GM18505 (cell line): ENCODE data around the gene MTRF1.
A peak's percentile ranks its signal among the peaks of the same experiment; 100 is the strongest.

Experiments
- ATAC-seq: cut with Tn5 transposase; IDR thresholded peaks from one replicate; pipeline ENCODE4 v1.9.1; 2021; ENCODE audit not compliant: unreplicated experiment
- POLR2A ChIP-seq: IDR thresholded peaks from 4 replicates; pipeline ENCODE4 v1.6.1; 2011; ENCODE audit warnings: borderline replicate concordance; ENCODE audit not compliant: insufficient read depth, insufficient read length; ENCODE audit errors: extremely low read depth

The MTRF1 gene, protein sequence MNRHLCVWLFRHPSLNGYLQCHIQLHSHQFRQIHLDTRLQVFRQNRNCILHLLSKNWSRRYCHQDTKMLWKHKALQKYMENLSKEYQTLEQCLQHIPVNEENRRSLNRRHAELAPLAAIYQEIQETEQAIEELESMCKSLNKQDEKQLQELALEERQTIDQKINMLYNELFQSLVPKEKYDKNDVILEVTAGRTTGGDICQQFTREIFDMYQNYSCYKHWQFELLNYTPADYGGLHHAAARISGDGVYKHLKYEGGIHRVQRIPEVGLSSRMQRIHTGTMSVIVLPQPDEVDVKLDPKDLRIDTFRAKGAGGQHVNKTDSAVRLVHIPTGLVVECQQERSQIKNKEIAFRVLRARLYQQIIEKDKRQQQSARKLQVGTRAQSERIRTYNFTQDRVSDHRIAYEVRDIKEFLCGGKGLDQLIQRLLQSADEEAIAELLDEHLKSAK

DNA sequence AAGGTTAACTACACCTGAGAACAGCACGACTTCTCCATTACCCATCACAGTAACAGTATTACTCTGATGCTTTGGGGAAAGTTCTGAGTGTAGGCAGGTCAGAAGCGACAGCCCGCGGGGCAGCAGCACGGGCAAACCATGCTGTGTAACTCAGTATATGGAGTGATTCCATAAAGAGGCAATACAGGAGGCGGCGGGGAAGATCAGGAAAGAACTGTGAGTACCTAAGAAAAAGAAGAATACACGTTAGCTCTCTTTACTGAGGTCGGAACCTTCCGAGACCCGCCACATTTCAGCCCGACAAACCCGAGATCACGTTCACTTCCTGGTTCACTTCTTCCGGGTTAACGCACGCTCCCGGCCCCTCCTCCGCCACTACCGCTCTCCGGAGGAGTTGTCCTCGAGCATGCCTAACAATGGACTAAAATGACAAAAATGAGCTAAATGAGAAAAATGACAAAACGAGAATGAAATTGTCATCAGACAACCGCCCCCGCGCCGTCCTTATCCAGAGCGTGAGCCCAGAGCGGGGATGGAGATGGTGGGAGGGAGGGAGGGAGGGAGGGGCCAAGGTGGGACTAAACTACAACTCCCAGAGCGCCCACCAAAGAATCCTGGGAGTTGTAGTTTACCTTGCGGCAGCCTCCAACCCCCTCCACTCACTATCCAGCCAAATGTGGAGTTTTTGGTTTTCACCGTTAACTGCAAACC is at the start of gene MTRF1:
Gene MTRF1, minus strand, starts transcription at position 316 of the 711 bp plus-strand sequence. CDS start 2,669 bp downstream, outside the sequence.
- peak; percentile 93 for ATAC-seq
- TF ChIP-seq POLR2A = peak; percentile 76

DNA sequence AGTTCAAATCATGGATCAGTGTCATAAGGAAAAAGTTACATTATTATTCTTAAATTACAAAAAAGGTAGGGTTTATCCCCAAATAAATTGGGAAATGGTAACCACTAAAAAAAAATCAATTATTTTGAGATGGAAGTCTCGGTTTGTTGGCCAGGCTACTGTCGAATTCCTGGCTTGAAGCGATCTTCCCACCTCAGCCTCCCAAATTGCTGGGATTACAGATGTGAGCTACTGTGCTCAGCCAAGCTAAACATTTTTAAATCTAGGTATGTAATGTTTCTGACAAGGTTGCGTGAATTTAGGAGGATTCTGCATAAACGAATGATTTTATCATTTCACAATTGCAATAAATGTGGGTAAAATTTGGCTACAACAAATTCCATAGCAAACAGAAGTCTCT is 49.7 kb upstream of the MTRF1 start:
- no peak for TF ChIP-seq POLR2A
- ATAC-seq = no peak

DNA sequence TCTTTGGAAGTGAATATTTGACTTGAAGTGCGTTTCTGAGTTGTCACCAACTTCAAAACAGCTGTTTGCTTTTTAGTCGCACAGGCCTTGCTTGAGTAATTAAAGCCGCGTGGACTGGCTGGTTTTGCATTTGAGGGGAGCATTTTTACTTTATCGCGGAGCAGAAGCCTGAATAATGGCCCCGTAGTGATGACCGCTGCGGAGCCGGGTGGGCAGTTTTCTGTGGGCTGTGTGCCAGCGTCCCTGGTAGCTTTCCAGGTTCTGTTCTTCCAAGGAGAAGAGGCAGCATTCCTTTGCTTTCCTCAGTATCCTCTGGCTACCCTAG is 48.8 kb upstream of the MTRF1 start:
- no peak for ATAC-seq
- TF ChIP-seq POLR2A = no peak

DNA sequence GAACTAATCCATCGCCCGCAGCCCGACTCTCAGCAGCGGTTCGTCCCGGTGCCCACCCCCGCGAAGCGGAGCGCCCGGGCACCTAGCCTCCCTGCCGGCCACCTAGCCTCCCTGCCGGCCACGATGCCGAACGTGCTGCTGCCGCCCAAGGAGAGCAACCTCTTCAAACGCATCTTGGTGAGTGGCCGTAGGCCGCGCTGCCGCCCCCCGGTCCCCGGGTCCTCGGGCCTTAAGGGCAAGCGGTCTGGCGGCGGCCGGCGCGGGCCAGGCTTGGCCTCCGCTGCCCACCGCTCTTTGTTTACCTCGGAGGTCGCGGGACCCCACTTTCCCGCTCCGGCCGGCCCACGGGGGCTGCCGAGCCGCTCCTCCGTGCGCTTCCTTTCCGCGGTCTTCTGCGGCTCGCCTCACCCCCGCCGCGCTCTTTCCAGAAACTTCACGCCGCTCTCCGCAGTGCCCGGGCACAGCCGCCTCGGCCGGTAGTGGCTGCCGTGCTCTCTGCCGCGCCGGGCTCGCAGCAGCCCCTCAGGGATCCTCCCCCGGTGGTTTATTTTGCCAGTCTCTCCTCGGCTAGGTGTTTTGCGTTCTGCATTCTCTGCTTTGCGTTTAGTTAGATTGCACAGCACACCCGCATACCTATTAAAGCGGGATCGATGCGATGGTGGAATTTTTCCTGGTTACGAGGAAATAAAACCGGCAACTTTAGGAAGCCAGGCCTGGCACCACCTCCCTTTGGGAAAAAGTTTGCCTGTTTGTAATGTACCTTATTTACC is 48.2 kb upstream of the MTRF1 start:
- peak; percentile 45 for ATAC-seq
- TF ChIP-seq POLR2A = no peak

DNA sequence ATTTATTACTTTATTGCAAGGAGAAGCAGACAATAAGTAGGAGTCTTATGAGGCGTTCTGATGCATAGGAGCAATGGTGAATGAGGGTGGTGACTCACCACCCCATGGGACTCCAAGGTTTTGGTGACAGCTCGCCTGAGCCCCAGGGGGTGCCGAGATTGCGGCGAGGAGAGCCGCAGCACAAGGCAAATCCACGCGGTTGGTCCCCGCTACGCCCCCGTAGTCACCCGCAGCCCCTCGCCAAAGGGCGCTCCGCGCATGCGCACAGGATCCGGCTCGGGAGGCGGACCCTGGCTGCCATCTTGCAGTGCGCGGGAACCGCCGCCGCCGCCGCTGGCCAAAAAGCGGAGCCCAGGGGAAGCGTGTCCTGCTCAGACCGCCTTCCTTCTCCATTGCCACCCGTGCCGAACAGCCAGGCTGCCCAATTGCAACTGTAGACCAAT is 47.6 kb upstream of the MTRF1 start, which contains the start of gene NAA16:
Gene NAA16, plus strand, starts transcription at position 305 of the 443 bp plus-strand sequence. CDS start 262 bp downstream, outside the sequence.
- ATAC-seq = peak; percentile 68
- peak; percentile 69 for TF ChIP-seq POLR2A

GRCh38 chr13:41307884-41308640 is 44.7 kb upstream of the MTRF1 start:
- no peak for TF ChIP-seq POLR2A
- ATAC-seq = no peak

DNA sequence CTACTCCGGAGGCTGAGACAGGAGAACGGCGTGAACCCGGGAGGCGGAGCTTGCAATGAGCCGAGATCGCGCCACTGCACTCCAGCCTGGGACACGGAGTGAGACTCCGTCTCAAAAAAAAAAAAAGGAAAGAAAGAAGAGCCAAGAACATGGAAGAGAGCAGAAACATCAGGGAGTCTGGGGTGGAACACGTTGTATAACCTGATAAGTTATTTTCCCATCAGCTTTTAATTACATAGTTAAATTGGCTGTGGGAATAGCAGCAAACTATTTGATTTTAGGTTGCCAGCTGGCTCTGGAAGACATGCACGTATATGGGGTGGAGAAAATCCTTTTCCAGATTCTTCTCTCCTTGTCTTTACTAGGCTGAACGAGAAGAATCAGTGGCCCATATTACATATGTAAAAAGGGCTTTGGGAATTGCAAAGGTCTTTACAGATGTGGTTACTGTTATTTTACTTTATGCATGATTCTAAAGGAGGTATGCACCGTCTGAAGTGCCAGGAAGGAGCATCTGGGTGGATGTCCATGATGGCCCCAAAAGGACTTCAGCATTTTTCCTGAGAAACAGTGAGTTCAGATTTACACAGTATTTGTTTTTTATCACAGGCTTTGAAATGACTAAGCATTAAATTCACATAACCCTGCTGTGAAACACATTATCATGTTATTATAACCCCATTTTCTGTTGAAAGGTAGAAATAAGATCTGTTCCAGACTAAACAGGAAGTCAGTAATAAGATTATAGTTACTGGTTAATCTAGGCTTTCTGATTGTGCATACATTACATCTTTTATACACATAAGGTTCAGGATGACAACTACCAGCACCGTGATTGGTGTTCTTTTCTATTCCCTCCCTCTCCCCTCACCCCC is 43.1 kb upstream of the MTRF1 start:
- TF ChIP-seq POLR2A = no peak
- no peak for ATAC-seq

DNA sequence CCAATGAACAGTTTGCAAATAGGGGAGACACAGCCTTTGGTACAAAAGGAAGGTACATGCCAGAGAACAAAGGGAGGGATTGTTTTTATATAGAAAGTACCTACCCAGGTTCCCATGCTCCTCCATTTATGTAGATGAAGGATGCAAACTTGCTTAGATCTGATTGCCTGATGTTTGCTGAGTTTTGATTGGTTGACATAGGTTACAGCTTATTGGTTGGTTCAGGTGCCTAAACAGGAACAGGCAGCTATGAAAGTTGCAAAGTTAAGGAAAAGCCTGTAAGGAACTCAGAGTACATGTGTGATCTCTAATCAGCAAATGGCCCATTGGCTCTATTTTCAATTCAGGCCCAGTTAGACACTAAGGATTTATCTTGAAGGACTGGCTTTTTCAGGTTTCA is 41.2 kb upstream of the MTRF1 start:
- ATAC-seq = no peak
- no peak for TF ChIP-seq POLR2A

DNA sequence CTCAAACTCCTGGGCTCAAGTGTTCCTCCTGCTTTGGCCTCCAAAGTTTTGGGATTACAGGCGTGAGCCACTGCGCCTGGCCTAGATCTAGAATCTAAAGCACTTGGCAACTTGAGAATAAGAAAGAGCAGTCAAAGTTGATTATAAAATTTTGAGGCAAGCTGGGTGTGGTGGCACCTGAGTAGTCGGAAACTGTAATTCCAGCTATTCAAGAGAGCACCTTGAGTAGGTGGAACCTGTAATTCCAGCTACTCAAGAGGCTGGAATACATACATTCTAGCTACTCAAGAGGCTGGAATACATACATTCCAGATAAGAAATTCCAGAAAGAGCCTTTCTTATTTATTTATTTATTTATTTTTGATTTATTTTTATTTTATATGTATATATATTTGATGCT is 39.4 kb upstream of the MTRF1 start:
- no peak for TF ChIP-seq POLR2A
- ATAC-seq = no peak

DNA sequence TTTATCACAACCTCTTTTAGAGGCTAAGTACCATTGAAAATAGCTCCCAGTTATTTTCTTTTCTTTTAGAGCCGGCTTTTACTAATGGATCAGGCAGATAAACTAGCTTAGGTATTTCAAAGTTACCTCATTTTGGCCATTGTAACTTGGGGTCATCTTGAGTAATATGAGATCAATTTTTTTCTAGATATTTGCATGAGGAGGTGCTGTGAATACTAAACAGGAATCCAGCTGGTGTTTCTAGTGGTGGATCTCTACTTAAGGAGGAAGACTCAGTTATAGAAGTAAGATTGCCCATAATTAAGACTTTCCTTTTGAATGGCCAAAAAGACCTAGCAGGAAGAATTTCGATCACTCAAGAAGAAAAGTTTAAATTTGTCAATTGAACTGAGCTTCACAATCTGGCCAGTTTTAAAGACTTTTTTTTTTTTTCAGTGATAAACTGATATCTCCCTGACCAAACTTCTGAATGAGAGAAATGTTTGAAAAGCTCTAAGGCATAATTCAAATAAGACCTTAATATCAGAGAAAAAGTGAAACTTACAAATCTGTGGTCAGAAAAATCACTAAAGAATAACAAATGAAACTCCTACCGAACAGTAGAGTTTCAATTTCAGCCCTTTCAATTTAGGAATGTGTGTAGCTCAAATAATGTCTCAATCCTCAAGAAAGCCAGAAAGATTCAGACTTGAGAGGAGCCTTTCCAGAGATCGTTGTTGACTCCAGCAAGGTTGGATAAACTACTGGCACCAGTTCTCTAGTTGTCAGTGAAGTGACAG is 36.1 kb upstream of the MTRF1 start:
- TF ChIP-seq POLR2A = no peak
- no peak for ATAC-seq
